H9 (cell line): ENCODE data around the gene ARHGEF10L. TPM values are rescaled to one million over a fixed set of nuclear protein-coding genes. Genes with fewer than 3 reads are reported as not detected.

Experiments
- DNase-seq: peaks from one replicate; pipeline ENCODE4 v3.0.0-alpha.2; 2017
- H2AFZ ChIP-seq: one replicate; pipeline ENCODE4 v1.6.1; 2013; ENCODE audit warnings: mild to moderate bottlenecking, low read length, control low read depth, moderate library complexity
- H2AK5ac ChIP-seq: 2 replicates; pipeline ENCODE4 v1.6.1; 2013; ENCODE audit warnings: low read length, control low read depth, mixed read lengths; ENCODE audit not compliant: insufficient read length
- H2BK120ac ChIP-seq: one replicate; pipeline ENCODE4 v1.6.1; 2013; ENCODE audit warnings: low read depth, mild to moderate bottlenecking, low read length, control low read depth, inconsistent platforms; ENCODE audit not compliant: poor library complexity, severe bottlenecking
- H2BK12ac ChIP-seq: 2 replicates; pipeline ENCODE4 v1.6.1; 2013; ENCODE audit warnings: low read length, control low read depth, mixed read lengths, low read depth; ENCODE audit not compliant: insufficient read length
- H2BK15ac ChIP-seq: 2 replicates; pipeline ENCODE4 v1.6.1; 2013; ENCODE audit warnings: low read depth, low read length, control low read depth
- H2BK20ac ChIP-seq: one replicate; pipeline ENCODE4 v1.6.1; 2013; ENCODE audit warnings: low read depth, mild to moderate bottlenecking, low read length, control low read depth, inconsistent platforms; ENCODE audit not compliant: poor library complexity, severe bottlenecking
- H2BK5ac ChIP-seq: 2 replicates; pipeline ENCODE4 v1.6.1; 2013; ENCODE audit warnings: low read length, control low read depth, mixed read lengths; ENCODE audit not compliant: insufficient read length
- H3K14ac ChIP-seq: 2 replicates; pipeline ENCODE4 v1.6.1; 2013; ENCODE audit warnings: low read length, control low read depth; ENCODE audit not compliant: insufficient read depth
- H3K18ac ChIP-seq: 2 replicates; pipeline ENCODE4 v1.6.1; 2013; ENCODE audit warnings: low read depth, mild to moderate bottlenecking, mixed read lengths, low read length, control low read depth; ENCODE audit not compliant: insufficient read length
- H3K23ac ChIP-seq: 2 replicates; pipeline ENCODE4 v1.6.1; 2013; ENCODE audit warnings: low read length, control low read depth, mixed read lengths, low read depth; ENCODE audit not compliant: insufficient read length
- H3K23me2 ChIP-seq: 2 replicates; pipeline ENCODE4 v1.6.1; 2013; ENCODE audit warnings: low read depth, mild to moderate bottlenecking, mixed read lengths, low read length, control low read depth; ENCODE audit not compliant: insufficient read length, poor library complexity, severe bottlenecking
- H3K27ac ChIP-seq: 2 replicates; pipeline ENCODE4 v1.5.1; 2013; ENCODE audit warnings: low read length, control low read depth, mixed read lengths, low read depth; ENCODE audit not compliant: insufficient read length
- H3K27me3 ChIP-seq: 2 replicates; pipeline ENCODE4 v1.6.1; 2013; ENCODE audit warnings: low read length, control low read depth, inconsistent platforms; ENCODE audit not compliant: insufficient read depth
- H3K4ac ChIP-seq: 2 replicates; pipeline ENCODE4 v1.6.1; 2013; ENCODE audit warnings: low read depth, mild to moderate bottlenecking, control low read depth, inconsistent platforms, low read length, moderate library complexity
- H3K4me1 ChIP-seq: 2 replicates; pipeline ENCODE4 v1.6.1; 2013; ENCODE audit warnings: low read length, control low read depth, inconsistent platforms; ENCODE audit not compliant: insufficient read depth
- H3K4me2 ChIP-seq: 2 replicates; pipeline ENCODE4 v1.6.1; 2013; ENCODE audit warnings: low read length, control low read depth, mixed read lengths; ENCODE audit not compliant: insufficient read length, insufficient read depth
- H3K56ac ChIP-seq: 2 replicates; pipeline ENCODE4 v1.6.1; 2013; ENCODE audit warnings: low read depth, mild to moderate bottlenecking, mixed read lengths, low read length, control low read depth; ENCODE audit not compliant: insufficient read length
- H3K79me1 ChIP-seq: 2 replicates; pipeline ENCODE4 v1.6.1; 2013; ENCODE audit warnings: low read depth, mild to moderate bottlenecking, moderate library complexity, low read length, control low read depth, inconsistent platforms; ENCODE audit not compliant: insufficient read depth, poor library complexity, severe bottlenecking
- H3K79me2 ChIP-seq: 2 replicates; pipeline ENCODE4 v1.6.1; 2013; ENCODE audit warnings: low read length, control low read depth, inconsistent platforms; ENCODE audit not compliant: insufficient read depth
- H3K9ac ChIP-seq: 2 replicates; pipeline ENCODE4 v1.6.1; 2013; ENCODE audit warnings: low read length, control low read depth, mixed read lengths; ENCODE audit not compliant: insufficient read length; ENCODE audit errors: extremely low read depth
- H3K9me3 ChIP-seq: one replicate; pipeline ENCODE4 v1.6.1; 2013; ENCODE audit warnings: low read depth, low read length, inconsistent platforms; ENCODE audit not compliant: control insufficient read depth
- H3T11ph ChIP-seq: one replicate; pipeline ENCODE4 v1.6.1; 2013; ENCODE audit warnings: mild to moderate bottlenecking, low read length, control low read depth, inconsistent platforms
- H4K20me1 ChIP-seq: one replicate; pipeline ENCODE4 v1.6.1; 2013; ENCODE audit not compliant: control insufficient read depth, insufficient read length, insufficient read depth
- H4K5ac ChIP-seq: 2 replicates; pipeline ENCODE4 v1.6.1; 2013; ENCODE audit warnings: low read depth, mild to moderate bottlenecking, mixed read lengths, low read length, control low read depth; ENCODE audit not compliant: insufficient read length
- H4K8ac ChIP-seq: replicated peaks from 2 replicates; pipeline ENCODE4 v1.6.1; 2013; ENCODE audit warnings: low read length, control low read depth, mixed read lengths, low read depth; ENCODE audit not compliant: insufficient read length
- H4K91ac ChIP-seq: 2 replicates; pipeline ENCODE4 v1.6.1; 2013; ENCODE audit warnings: low read depth, mild to moderate bottlenecking, moderate library complexity, mixed read lengths, low read length, control low read depth; ENCODE audit not compliant: insufficient read length
- H3K27ac Mint-ChIP-seq, 3 experiments: 2 replicates in 2 of 3; 3 replicates in 1 of 3; pipeline ENCODE4 v1.8.0; 2020 to 2021; ENCODE audit warnings: mixed read lengths in 3 of 3, mild to moderate bottlenecking in 1 of 3, moderate library complexity in 1 of 3
- H3K27me3 Mint-ChIP-seq: 2 replicates; pipeline ENCODE4 v1.8.0; 2021; ENCODE audit warnings: low read depth, mild to moderate bottlenecking, moderate library complexity, mixed read lengths
- H3K36me3 Mint-ChIP-seq, 3 experiments: 2 replicates in 2 of 3; 3 replicates in 1 of 3; pipeline ENCODE4 v1.8.0; 2020 to 2021; ENCODE audit warnings: low read depth in 3 of 3, mixed read lengths in 3 of 3; ENCODE audit not compliant: insufficient read depth in 1 of 3
- H3K4me1 Mint-ChIP-seq, 2 experiments: 2 replicates each; pipeline ENCODE4 v1.8.0; 2020; ENCODE audit warnings: mixed read lengths in 2 of 2
- H3K4me3 Mint-ChIP-seq, 2 experiments: 2 replicates in 1 of 2; 3 replicates in 1 of 2; pipeline ENCODE4 v1.8.0; 2020 to 2021; ENCODE audit warnings: mild to moderate bottlenecking in 2 of 2, mixed read lengths in 2 of 2, moderate library complexity in 1 of 2
- H3K9me3 Mint-ChIP-seq, 2 experiments: 2 replicates in 1 of 2; 3 replicates in 1 of 2; pipeline ENCODE4 v1.8.0; 2020; ENCODE audit warnings: mild to moderate bottlenecking in 2 of 2, mixed read lengths in 2 of 2, moderate library complexity in 1 of 2
- CTCF ChIP-seq: fragments of 200-600 bp; sonication (generic); conservative IDR thresholded peaks from 3 replicates; pipeline ENCODE4 v1.8.0; 2021; ENCODE audit warnings: antibody characterized with exemption, mild to moderate bottlenecking
- WGBS: extraction: QIAGEN DNeasy Blood & Tissue Kit; methylation state at CpG from one replicate; pipeline ENCODE4 v1.1.7; 2013; ENCODE audit warnings: missing lambda C conversion rate, low lambda C conversion rate, mixed read lengths; ENCODE audit not compliant: insufficient read length; ENCODE audit errors: extremely low coverage; 5-methylcytosine and 5-hydroxymethylcytosine counted together
- total RNA-seq: library from RNA; stranded (reverse); gene quantifications from 2 replicates; pipeline ENCODE4 v1.2.1, GENCODE V29; 2021

ARHGEF10L gene
- total RNA-seq, 1 experiment from 2014 or later, result 20.2 TPM

GRCh38 chr1:17671741-17672140 lies 132.2 kb downstream of the ARHGEF10L start:
- no peak overlapping the region for H2BK15ac ChIP-seq
- Mint-ChIP-seq H3K36me3 (peaks cover 3 to 20% (median 12%) of the 10 kb centered on the region in 3 experiments), H3K4me1 (peaks cover 16 to 27% of the 10 kb centered on the region in 2 experiments), H3K27me3 (no peaks in the 10 kb centered on the region), H3K9me3 (no peaks in the 10 kb centered on the region), H3K4me3 (no peak overlapping the region), H3K27ac (peak overlapping the region in 2 of 3 experiments; percentile 23 to 52; a peak in 2 of 7 replicates)
- no peak overlapping the region for H2BK12ac ChIP-seq
- H3K9me3 ChIP-seq, result no peaks in the 10 kb centered on the region
- H4K5ac ChIP-seq, result no peak overlapping the region
- DNase-seq, result peak; percentile 50
- no peak overlapping the region for H4K8ac ChIP-seq
- H4K91ac ChIP-seq, result no peak overlapping the region
- no peak overlapping the region for H3K14ac ChIP-seq
- no peaks in the 10 kb centered on the region for H4K20me1 ChIP-seq
- H2BK120ac ChIP-seq, result no peak overlapping the region
- H3K4ac ChIP-seq, result no peak overlapping the region
- no peak overlapping the region for H3K23ac ChIP-seq
- no peak overlapping the region for H2AK5ac ChIP-seq
- H3K79me2 ChIP-seq, result no peaks in the 10 kb centered on the region
- TF ChIP-seq CTCF, result peak; percentile 41
- no peak overlapping the region for H3T11ph ChIP-seq
- H3K27me3 ChIP-seq, result no peaks in the 10 kb centered on the region
- no peak overlapping the region for H3K56ac ChIP-seq
- H3K27ac ChIP-seq, result no peak overlapping the region
- H3K23me2 ChIP-seq, result no peaks in the 10 kb centered on the region
- H3K79me1 ChIP-seq, result no peaks in the 10 kb centered on the region
- no peaks in the 10 kb centered on the region for H3K4me1 ChIP-seq
- no CpG with 5 or more reads among the region's 10 CpGs for WGBS
- H3K4me2 ChIP-seq, result no peak overlapping the region
- no peak overlapping the region for H2BK20ac ChIP-seq
- no peak overlapping the region for H3K18ac ChIP-seq
- H2BK5ac ChIP-seq, result no peak overlapping the region
- H3K9ac ChIP-seq, result no peak overlapping the region
- no peak overlapping the region for H2AFZ ChIP-seq
